ENCODE results near the gene TTC5. TPM values are rescaled to one million over a fixed set of nuclear protein-coding genes. Genes with fewer than 3 reads are reported as not detected.

The TTC5 gene, protein sequence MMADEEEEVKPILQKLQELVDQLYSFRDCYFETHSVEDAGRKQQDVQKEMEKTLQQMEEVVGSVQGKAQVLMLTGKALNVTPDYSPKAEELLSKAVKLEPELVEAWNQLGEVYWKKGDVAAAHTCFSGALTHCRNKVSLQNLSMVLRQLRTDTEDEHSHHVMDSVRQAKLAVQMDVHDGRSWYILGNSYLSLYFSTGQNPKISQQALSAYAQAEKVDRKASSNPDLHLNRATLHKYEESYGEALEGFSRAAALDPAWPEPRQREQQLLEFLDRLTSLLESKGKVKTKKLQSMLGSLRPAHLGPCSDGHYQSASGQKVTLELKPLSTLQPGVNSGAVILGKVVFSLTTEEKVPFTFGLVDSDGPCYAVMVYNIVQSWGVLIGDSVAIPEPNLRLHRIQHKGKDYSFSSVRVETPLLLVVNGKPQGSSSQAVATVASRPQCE
- total RNA-seq (2022) (20.6 and 28.2 TPM in 2 replicates), Bru-seq, nascent RNA (percentile 72 among the genes with signal in this experiment), BruChase-seq, experiment 1, labeled RNA remaining after a 6-hour chase (percentile 74 among the genes with signal in this experiment), BruChase-seq, experiment 2, labeled RNA remaining after a 2-hour chase (percentile 69 among the genes with signal in this experiment)
- long read RNA-seq, full-length matches to known transcripts = 30 of 38 reads
- long read RNA-seq, partial matches to known transcripts = 2 of 38 reads
- long read RNA-seq, other reads (novel, unspliced or antisense) = 6 of 38 reads

DNA sequence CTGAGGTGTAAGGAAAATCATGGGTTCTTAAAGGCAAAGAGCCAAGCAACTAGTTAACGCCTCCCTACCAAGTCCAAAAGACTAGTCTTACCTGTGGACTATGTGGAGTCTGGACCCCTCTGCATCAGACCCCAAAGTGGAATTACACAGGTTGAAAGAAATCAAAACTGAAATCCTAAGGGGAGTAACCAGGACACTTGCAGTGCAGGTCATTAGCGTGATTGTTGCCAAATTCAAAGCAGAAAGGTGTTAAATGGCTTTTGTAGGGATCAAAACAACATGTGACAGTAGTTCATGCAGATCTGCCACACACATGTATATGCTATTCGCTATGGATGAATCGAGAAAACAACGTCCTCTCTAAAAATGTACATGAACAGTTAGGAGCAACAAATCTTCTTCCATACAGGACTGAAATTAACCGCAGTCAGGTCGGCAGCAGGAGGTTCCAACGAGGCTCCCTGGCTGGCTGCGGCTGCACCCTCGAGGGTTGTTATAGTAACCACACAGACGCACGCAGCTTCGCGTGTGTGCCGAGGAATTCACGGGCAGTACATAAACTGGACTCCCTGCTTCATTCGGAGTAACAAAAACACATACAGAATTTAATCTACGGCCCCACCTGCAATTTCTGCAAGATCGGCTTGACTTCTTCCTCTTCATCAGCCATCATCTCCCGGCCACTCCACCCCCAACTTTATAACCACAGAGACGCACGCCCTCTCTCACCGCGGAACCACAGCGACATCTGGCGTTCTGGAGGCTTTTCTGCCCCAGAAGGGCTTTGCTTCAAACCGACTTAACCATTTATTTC is at the start of gene TTC5:
TTC5 (minus strand) TSS at position 687 of the 814 bp plus-strand sequence; CDS start at position 673, 14 bp downstream.
- Mint-ChIP-seq H3K27ac (ENCODE audit: unreplicated experiment) (peak within 1 kb of the TSS; percentile 87), H3K27me3 (ENCODE audit: unreplicated experiment) (no peaks in the 10 kb centered on the region), H3K4me1 (ENCODE audit: low read depth, unreplicated experiment) (peaks cover 17% of the 10 kb centered on the region), H3K4me3 (ENCODE audit: low read depth, unreplicated experiment) (peak within 1 kb of the TSS; percentile 92), H3K9me3 (ENCODE audit: low read depth, unreplicated experiment) (no peaks in the 10 kb centered on the region), H3K36me3 (ENCODE audit: insufficient read depth, unreplicated experiment) (peaks cover 17% of the 10 kb centered on the region)
- CTCF ChIA-PET = no interaction called here
- TF ChIP-seq, protein P1, sequence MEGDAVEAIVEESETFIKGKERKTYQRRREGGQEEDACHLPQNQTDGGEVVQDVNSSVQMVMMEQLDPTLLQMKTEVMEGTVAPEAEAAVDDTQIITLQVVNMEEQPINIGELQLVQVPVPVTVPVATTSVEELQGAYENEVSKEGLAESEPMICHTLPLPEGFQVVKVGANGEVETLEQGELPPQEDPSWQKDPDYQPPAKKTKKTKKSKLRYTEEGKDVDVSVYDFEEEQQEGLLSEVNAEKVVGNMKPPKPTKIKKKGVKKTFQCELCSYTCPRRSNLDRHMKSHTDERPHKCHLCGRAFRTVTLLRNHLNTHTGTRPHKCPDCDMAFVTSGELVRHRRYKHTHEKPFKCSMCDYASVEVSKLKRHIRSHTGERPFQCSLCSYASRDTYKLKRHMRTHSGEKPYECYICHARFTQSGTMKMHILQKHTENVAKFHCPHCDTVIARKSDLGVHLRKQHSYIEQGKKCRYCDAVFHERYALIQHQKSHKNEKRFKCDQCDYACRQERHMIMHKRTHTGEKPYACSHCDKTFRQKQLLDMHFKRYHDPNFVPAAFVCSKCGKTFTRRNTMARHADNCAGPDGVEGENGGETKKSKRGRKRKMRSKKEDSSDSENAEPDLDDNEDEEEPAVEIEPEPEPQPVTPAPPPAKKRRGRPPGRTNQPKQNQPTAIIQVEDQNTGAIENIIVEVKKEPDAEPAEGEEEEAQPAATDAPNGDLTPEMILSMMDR (IDR thresholded peaks at IDR 0.05; ENCODE audit: unreplicated experiment) = peak; percentile 87
- intact Hi-C loops (cut with micrococcal nuclease; ENCODE audit: unreplicated experiment) = no loop called here
- peak; percentile 87 for DNase-seq
- TSS peak; percentile 76 for BruUV-seq (replicated peaks)

DNA sequence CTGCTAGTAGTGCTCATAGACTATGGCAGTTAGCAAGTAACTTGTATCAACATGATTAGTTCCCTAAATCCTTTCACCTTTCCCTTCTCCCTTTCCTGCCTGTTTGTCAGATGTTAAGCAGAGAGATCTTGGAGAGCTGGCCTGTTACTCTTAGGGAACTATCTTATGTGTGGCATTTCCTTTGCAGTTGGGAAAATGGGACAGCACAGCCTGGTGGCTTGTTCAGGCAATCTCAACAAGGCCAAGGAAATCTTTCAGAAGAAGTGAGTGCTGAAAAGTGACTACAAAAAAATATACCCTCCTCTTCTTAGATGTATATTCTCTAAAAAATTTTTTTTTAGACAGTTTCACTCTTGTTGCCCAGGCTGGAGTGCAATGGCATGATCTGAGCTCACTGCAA is 45.1 kb upstream of the TTC5 start:
- CTCF ChIA-PET = interaction anchor here (0.5 kb wide), 1 partner anchor 34 kb away, joined by 3 read pairs; no protein-coding TSS in a partner anchor
- Mint-ChIP-seq H3K9me3 (ENCODE audit: low read depth, unreplicated experiment) (no peaks in the 10 kb centered on the region), H3K36me3 (ENCODE audit: insufficient read depth, unreplicated experiment) (peaks cover 56% of the 10 kb centered on the region), H3K27me3 (ENCODE audit: unreplicated experiment) (no peaks in the 10 kb centered on the region), H3K4me3 (ENCODE audit: low read depth, unreplicated experiment) (no peak overlapping the region), H3K4me1 (ENCODE audit: low read depth, unreplicated experiment) (peaks cover under 1% of the 10 kb centered on the region), H3K27ac (ENCODE audit: unreplicated experiment) (no peak overlapping the region)
- intact Hi-C loops (cut with micrococcal nuclease; ENCODE audit: unreplicated experiment) = no loop called here
- no TSS peak for BruUV-seq (replicated peaks)
- TF ChIP-seq, protein P1 (IDR thresholded peaks at IDR 0.05; ENCODE audit: unreplicated experiment) = no peak
- no peak for DNase-seq

DNA sequence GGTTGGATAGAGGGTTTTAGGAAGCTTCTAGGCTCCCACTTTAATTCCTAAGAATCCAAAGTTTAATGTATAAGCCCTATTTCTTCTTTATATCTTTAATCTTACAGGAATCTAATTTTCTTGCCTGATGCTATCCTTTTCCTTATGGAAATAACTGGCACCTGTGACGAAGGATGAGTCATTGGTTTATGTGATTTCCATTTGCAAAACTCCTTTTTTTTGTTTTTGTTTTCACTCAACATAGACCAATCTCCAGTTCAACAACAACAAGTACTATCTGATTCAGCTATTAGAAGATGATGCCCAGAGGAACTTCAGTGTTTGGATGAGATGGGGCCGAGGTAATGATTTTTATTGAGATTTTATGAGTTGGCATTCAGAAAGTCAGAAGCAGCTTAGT is 44.5 kb upstream of the TTC5 start:
- peaks cover 6% of the 10 kb centered on the region for H3K4me1 Mint-ChIP-seq (ENCODE audit: low read depth, unreplicated experiment)

More for the DNA sequence above, 44.5 kb upstream of the TTC5 start:
- no peak for DNase-seq
- intact Hi-C loops (cut with micrococcal nuclease; ENCODE audit: unreplicated experiment) = no loop called here
- peaks cover 57% of the 10 kb centered on the region for H3K36me3 Mint-ChIP-seq (ENCODE audit: insufficient read depth, unreplicated experiment)
- no peak overlapping the region for H3K4me3 Mint-ChIP-seq (ENCODE audit: low read depth, unreplicated experiment)
- no TSS peak for BruUV-seq (replicated peaks)
- H3K9me3 Mint-ChIP-seq (ENCODE audit: low read depth, unreplicated experiment) = no peaks in the 10 kb centered on the region
- TF ChIP-seq, protein P1 (IDR thresholded peaks at IDR 0.05; ENCODE audit: unreplicated experiment) = no peak
- no peak overlapping the region for H3K27ac Mint-ChIP-seq (ENCODE audit: unreplicated experiment)
- CTCF ChIA-PET = interaction anchor here (0.5 kb wide), 1 partner anchor 35 kb away, joined by 3 read pairs; no protein-coding TSS in a partner anchor
- H3K27me3 Mint-ChIP-seq (ENCODE audit: unreplicated experiment) = no peaks in the 10 kb centered on the region
